ENCODE measurements around the gene SERGEF. TPM values are rescaled to one million over a fixed set of nuclear protein-coding genes. Genes with fewer than 3 reads are reported as not detected.
"Not testable (repeated sequence)": the region's sequence is repeated elsewhere in the genome, so short reads cannot be mapped to it uniquely, and the experiment has no call there.

The SERGEF gene
- total and polyA plus RNA-seq, 10 of the 15 experiments (the other 5 are each of a cell fraction or from before 2014, with no cell fraction given): 14.6 to 27.8 (median 22.4) TPM

DNA sequence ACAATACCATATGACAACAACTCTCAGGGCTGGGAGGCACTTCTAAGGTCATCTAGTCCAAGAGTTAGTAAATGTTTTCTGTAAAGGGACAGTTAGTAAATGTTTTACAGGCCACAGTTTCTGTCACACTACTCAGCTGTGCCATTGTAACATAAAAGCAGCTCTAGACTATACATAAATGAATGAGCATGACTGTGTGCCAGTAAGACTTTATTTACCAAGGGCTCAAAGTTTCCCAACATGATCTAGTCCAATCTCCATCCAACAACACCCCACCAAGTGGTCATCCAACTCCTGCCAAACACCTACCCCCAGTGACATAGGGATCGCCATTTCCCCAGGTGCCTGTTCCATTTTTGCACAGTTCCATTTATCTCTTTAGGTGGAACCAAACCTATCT lies 12.1 kb downstream of the SERGEF start:
- in situ Hi-C loops (cut with MboI): no loop called here
- no peak overlapping the region for H3K4me3 ChIP-seq
- H2AFZ ChIP-seq (ENCODE audit: control insufficient read depth, low read depth, low read length): no peak overlapping the region
- no peak overlapping the region for H3K9ac ChIP-seq (ENCODE audit: control insufficient read depth, insufficient read depth, low read length)
- peaks cover 3 to 15% of the 10 kb centered on the region in 2 experiments; a peak in 3 of 4 replicates for H3K36me3 ChIP-seq (ENCODE audit: control insufficient read depth in 2 of 2, insufficient read depth in 2 of 2, low read length in 1 of 2)
- no peaks in the 10 kb centered on the region for H3K27me3 ChIP-seq (replicated peaks in 1 of 2; ENCODE audit: control insufficient read depth in 2 of 2, insufficient read depth in 2 of 2, low read length in 1 of 2)
- no peak for DNase-seq (ENCODE audit: low read depth, low spot score)
- ChIA-PET RAD21 (ENCODE audit: unreplicated experiment) (no interaction called here), POLR2A (interaction anchor here (0.9 kb wide), 1 partner anchor 476 kb away, joined by 3 read pairs; no protein-coding TSS in a partner anchor), SMC1A (ENCODE audit: uncharacterized antibody, unreplicated experiment) (interaction anchor here (0.6 to 2.9 kb wide), 4 partner anchors 9 to 13 kb away, joined by 3 to 10 read pairs (median 4); no protein-coding TSS in a partner anchor), CTCF (interaction anchor here (1.0 to 2.2 kb wide), 4 partner anchors 9 to 66 kb away, joined by 3 to 22 read pairs (median 4); partner anchors contain the start of gene SERGEF)
- whole genome bisulfite sequencing (ENCODE audit: insufficient coverage, insufficient replicate concordance, low lambda C conversion rate, missing lambda C conversion rate): 100% methylated on average over 1 of the region's 1 CpG
- no peak overlapping the region for H3K4me2 ChIP-seq (ENCODE audit: control insufficient read depth, insufficient read depth)
- no peak overlapping the region for H3K27ac ChIP-seq (ENCODE audit: control insufficient read depth, insufficient read depth)
- FAIRE-seq: no peak
- H3K79me2 ChIP-seq (ENCODE audit: control insufficient read depth, insufficient read depth, low read length): no peaks in the 10 kb centered on the region
- no peaks in the 10 kb centered on the region for H3K4me1 ChIP-seq (ENCODE audit: control insufficient read depth, insufficient read depth, low read length)
- peak; percentile 49 for ATAC-seq
- no TSS peak for BruUV-seq (replicated peaks)
- intact Hi-C loops (cut with micrococcal nuclease; ENCODE audit: unreplicated experiment): no loop called here
- no peaks in the 10 kb centered on the region for H3K9me3 ChIP-seq (replicated peaks; ENCODE audit: control insufficient read depth, insufficient read depth, low read length)
- no peak for TF ChIP-seq MYB (IDR thresholded peaks at IDR 0.05; ENCODE audit: borderline replicate concordance, low read depth, low read length)
- TF ChIP-seq FOXM1 (IDR thresholded peaks at IDR 0.05; ENCODE audit: low read depth, low read length): no peak
- TF ChIP-seq CBX5 (IDR thresholded peaks at IDR 0.05; ENCODE audit: low read depth): no peak
- no peak for TF ChIP-seq WRNIP1 (IDR thresholded peaks at IDR 0.05; ENCODE audit: borderline replicate concordance, low read depth, low read length)
- TF ChIP-seq ZNF217 (IDR thresholded peaks at IDR 0.05): no peak
- TF ChIP-seq IKZF2 (IDR thresholded peaks at IDR 0.05): no peak
- no peak for TF ChIP-seq FOXK2 (IDR thresholded peaks at IDR 0.05)
- no peak for TF ChIP-seq NR2F1 (conservative IDR thresholded peaks at IDR 0.05)
- TF ChIP-seq JUNB (IDR thresholded peaks at IDR 0.05): no peak
- no peak for TF ChIP-seq BCL11A (IDR thresholded peaks at IDR 0.05; ENCODE audit: low read depth, low read length)
- no peak for TF ChIP-seq BACH1 (IDR thresholded peaks at IDR 0.05; ENCODE audit: borderline replicate concordance)
- no peak for TF ChIP-seq RUNX3 (IDR thresholded peaks at IDR 0.05; ENCODE audit: low read length)
- TF ChIP-seq MXI1 (IDR thresholded peaks at IDR 0.05; ENCODE audit: low read depth, low read length): no peak
- no peaks in the 10 kb centered on the region for H4K20me1 ChIP-seq (ENCODE audit: control insufficient read depth, insufficient read depth)

- in situ Hi-C loops (cut with MboI); H3K4me1 ChIP-seq (ENCODE audit: control insufficient read depth, insufficient read depth, low read length); H3K27me3 ChIP-seq (replicated peaks in 1 of 2; ENCODE audit: control insufficient read depth in 2 of 2, insufficient read depth in 2 of 2, low read length in 1 of 2); FAIRE-seq; H3K4me3 ChIP-seq; DNase-seq (ENCODE audit: low read depth, low spot score); H3K27ac ChIP-seq (ENCODE audit: control insufficient read depth, insufficient read depth); H2AFZ ChIP-seq (ENCODE audit: control insufficient read depth, low read depth, low read length); H4K20me1 ChIP-seq (ENCODE audit: control insufficient read depth, insufficient read depth); ATAC-seq; H3K9me3 ChIP-seq (replicated peaks; ENCODE audit: control insufficient read depth, insufficient read depth, low read length); RAD21 ChIA-PET (ENCODE audit: unreplicated experiment); H3K79me2 ChIP-seq (ENCODE audit: control insufficient read depth, insufficient read depth, low read length); H3K4me2 ChIP-seq (ENCODE audit: control insufficient read depth, insufficient read depth); intact Hi-C loops (cut with micrococcal nuclease; ENCODE audit: unreplicated experiment); H3K9ac ChIP-seq (ENCODE audit: control insufficient read depth, insufficient read depth, low read length); BruUV-seq (replicated peaks): not testable (repeated sequence)
- SMC1A ChIA-PET (ENCODE audit: uncharacterized antibody, unreplicated experiment): interaction anchor here (0.6 to 1.8 kb wide), 2 partner anchors 9 to 10 kb away, joined by 3 to 5 read pairs; no protein-coding TSS in a partner anchor
- POLR2A ChIA-PET: interaction anchor here (0.9 kb wide), 1 partner anchor 475 kb away, joined by 3 read pairs; no protein-coding TSS in a partner anchor
- CTCF ChIA-PET: interaction anchor here (1.0 to 2.2 kb wide), 4 partner anchors 8 to 67 kb away, joined by 3 to 22 read pairs (median 6); partner anchors contain the start of gene SERGEF
- 95% methylated on average over 4 of the region's 4 CpGs for WGBS (ENCODE audit: insufficient coverage, insufficient replicate concordance, low lambda C conversion rate, missing lambda C conversion rate)
- H3K36me3 ChIP-seq (ENCODE audit: control insufficient read depth in 2 of 2, insufficient read depth in 2 of 2, low read length in 1 of 2): peaks cover under 1 to 13% of the 10 kb centered on the region in 2 experiments
Measured at GRCh38 chr11:18000128-18000527, 12.7 kb downstream of the SERGEF start.
